ENCODE results near the gene VAV3.

The VAV3 gene

DNA sequence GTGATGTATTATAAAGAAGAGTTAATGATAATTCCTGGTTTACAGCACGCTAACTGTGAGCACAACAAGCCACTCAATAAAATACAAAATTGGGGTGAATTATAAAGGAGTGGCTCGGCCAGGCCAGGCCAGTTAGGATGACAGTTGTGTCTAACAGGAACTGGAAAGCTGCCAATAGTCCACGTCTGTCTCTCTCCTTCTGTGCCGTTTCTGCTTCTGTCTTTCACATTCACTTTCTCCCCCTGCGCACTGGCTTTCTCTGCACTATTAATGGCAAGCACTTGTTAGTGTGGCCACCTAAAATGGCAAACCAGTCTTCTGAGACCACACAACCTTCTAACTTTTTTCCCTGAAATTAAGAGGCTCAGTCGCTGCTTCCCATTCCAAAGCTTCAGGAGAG is 429.9 kb downstream of the VAV3 start:
- DNase-seq (ENCODE audit: low read depth in 2 of 2), result no peak

DNA sequence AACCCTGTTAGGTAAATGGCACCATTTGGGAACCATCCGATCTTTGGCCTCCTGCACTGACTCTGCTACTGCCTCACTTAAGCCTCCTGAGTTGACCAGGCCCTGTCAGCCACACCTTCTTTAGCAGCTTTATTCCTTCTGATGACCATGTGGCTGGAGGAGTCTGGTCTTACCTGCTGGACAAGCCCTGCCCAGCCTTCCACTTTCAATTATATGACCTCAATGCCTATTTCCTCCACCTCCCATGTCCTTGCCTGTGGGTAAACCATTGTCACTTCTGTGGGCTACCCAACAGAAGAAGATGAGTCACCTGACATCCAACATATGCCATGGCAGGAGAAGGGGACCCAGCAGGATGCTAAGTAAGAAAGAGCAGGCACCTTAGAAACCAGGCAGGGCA is 430.3 kb downstream of the VAV3 start:
- DNase-seq (ENCODE audit: low read depth in 2 of 2), result no peak

DNA sequence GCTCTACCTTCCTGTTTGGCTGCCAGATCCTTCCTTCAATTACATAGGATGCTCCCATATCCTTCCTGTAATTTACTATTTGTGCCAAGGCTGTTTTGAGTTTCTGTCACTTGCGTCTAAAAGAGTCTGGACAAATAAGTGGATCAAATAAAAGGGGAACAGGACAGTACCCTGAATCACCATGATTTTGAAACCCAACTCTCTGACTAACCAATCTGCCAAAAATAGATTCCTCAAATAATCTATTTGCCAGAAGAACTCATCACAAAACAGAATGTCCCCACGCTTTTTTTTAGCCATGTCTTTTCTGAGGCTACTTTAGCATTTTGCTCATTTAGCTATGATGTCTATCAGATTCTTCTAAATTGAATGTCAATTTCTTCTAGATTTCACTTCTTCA is 431.5 kb downstream of the VAV3 start:
- no peak for DNase-seq (ENCODE audit: low read depth in 2 of 2)

DNA sequence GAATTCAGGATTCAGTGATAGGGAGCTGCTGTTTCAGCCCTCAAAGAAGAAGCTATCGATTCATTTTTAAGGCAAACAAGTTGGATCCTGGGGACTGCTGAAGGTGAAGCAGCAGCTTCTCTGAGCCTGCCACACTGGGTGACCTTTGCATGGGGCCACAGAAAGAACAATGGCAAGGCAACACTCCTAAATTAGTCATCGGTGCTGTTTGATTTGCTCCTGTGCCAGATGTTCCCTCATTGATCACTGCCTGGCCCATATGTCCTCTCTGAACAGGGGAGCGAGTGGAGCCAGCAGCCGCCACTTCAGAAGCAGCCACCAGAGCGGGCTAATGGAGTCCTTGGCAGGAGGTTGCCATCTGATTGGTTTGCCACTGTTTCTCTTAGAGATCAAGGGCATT is 432.7 kb downstream of the VAV3 start:
- DNase-seq (ENCODE audit: low read depth in 2 of 2), result no peak

DNA sequence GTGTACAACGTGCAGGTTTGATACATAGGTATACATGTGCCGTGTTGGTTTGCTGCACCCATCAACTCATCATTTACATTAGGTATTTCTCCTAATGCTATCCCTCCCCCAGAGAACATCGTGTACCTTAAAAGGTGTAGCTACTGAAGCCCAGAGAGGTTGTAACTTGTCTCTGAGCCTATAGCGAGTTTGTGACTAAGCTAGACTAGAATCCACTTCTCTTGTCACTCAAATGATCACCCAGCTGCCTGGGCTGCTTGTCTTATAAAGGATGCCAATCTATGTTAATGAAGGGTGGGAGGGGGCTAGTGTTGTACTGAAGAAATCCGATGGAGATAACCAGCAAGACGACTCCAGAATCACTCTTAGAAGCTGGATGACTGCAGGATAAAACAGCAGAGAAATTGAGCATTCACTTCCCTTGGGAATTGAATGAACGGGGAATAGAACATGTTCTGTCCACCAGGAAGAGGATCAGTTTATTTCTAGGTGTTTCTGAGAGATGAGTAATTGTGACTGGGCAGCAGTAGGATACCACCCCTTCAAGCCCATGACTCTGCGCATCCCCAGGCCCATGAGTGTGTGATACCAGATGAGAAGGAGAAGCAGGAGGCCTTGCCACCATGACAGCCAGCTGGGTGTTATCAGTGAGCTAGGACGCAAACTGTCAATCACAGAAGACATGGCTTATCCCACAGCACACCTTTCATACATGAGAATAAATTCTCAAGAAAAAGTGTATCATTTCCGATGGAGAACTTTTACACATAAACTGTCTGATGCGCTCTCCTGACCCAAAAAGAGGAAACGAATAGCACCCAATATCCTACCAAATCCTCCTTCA is 433.7 kb downstream of the VAV3 start:
- DNase-seq (ENCODE audit: low read depth in 2 of 2), result no peak

DNA sequence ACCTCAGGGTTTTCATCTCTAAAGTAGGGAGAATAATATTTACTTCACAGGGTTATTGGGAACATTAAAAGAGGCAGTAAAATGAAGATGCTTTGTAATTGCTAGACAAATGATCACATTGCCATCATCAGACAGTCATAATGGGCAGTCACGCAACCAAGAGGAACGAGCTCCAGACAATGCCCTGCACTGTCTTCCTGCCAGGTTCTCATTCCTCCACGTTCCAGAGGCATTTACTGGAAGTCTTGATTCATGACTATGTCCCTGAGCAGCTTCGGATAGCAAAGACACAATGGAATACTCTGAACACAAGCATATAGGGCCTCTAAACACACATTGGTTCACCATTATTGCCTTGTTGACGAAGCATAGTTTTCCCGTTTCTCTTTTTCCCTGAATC is 434.4 kb downstream of the VAV3 start:
- no peak for DNase-seq (ENCODE audit: low read depth in 2 of 2)

DNA sequence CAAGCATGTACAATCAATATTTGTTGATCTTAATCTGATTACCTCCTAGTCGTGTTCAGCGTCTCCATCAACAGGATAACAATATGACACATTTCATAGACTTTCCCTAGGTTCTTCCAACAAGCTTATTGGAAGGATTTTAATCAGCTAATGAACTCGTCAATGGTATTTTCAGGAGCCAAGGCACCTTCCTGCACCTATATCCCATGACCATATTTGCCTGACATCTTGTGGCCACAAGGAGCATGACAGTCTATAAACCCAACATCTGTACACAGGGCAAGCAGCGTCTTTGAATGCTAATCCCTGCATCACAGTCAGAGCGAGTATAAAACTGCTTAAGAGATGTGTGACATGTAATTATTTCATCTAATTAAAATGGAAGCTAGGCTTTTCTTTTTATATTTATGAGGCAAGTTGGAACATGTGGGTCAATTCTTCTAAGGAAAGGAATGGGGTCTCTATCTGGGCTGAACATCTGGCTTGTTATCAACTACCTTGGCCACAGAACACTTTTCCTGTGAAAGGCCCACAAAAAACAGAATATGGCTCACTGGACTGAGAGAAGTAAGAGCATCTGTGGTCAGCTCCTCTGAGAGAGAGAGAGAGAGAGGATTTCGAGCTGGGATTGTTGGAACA is 435.4 kb downstream of the VAV3 start:
- no peak for DNase-seq (ENCODE audit: low read depth in 2 of 2)

DNA sequence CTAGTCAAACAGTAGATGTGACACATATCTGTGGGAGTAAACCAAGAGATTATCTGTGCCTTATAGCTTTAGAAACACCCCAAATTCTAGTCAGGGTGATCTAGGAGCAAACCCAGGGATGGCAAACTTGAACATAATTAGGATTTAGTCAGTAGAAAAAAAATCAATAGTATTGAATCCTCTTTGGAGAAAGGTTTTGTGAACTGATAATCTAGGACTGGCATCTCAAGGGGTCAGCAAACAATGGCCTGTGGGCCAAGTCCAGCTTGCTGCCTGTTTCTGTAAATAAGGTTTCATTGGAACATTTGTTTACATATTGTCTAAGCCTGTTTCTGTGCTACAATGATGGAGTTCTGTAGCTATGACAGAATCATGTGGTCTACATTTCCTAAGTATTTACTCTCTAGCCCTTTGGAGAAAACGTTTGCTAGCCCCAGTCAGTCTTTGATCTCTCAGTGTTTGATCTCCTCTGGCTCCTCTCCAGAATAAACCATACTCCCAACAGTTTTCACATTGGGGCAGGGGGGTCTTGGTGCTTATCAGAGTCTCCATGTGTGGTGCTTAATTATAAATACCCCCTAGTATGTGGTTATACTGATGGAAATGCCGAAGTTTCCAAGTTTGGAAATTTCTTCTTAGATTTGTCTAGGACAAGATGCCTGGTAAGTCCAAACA is 438.3 kb downstream of the VAV3 start:
- no peak for DNase-seq (ENCODE audit: low read depth in 2 of 2)

DNA sequence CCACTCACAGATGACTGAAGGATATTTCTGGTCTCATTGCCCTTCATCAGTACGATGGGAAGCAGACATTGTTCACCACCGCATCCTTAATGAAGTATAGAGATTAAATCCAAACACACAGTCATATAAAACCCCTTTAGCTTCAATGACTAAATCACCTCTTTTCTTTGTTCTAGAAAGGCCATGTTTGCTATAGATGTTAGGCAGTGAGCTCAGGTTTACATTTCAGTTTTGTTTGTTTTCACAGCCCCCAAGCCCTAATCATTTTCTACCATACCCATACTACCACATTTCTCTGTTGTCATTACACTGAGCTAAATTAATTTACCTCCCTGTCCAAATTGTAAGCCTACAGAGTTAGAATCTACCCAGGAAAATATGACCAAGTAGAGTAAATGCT is 439.0 kb downstream of the VAV3 start:
- no peak for DNase-seq (ENCODE audit: low read depth in 2 of 2)

DNA sequence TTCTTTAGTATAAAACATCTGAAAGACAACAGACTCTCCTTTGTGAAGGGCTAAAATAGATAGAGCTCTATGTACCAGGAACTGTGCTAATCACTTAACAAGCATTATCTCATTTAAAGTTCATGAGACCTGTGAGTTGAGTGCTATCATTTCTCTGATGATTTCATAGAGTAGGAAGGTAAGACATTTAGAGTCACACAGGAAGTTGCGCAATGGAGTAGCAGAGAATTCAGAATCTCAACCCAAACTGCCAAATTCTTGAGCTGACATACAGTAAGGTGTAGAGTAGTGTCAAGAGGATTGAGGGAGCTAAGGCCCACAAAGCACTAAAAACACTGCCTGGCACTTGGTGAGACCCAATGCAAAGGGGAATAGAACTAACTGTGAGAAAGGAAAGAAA is 439.8 kb downstream of the VAV3 start:
- no peak for DNase-seq (ENCODE audit: low read depth in 2 of 2)

DNA sequence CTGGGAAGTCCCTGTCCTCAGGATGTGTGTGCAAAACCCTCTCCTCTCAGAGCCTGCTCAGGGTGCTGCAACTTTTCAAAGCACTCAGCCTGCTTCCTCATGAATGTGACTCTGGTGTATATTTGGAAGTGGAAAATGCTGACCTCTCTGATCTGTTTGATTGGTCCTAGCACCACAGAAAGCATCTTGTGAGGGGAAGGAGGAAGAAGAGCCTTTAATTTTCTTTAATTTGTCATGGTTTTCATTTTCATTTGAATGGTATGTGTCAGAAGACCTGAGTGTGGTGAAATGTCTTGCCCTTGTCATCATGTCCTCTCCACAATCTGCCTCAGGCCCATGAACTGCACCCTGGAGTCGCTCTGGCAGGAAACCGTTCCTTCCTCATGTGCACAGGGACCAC is 440.7 kb downstream of the VAV3 start:
- no peak for DNase-seq (ENCODE audit: low read depth in 2 of 2)

DNA sequence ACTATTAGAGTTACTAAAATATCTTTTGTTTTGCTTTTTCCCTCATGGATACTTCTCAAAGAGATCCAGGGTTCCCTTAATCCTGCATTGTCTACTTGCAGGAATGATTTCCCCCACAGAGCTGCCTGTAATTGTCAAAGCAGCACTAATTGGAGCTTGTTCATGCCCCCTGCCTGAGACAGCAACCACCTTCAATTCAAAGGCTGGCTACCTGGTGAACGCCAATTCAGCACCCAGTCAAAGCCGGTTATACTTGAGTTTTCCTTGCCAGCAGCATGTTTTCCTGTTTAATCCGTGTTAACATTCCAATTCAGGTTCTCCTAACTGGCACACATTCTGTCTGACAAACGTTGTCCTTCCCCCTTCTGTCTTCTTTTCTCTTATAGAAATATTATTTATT is 441.2 kb downstream of the VAV3 start:
- DNase-seq (ENCODE audit: low read depth in 2 of 2), result no peak

DNA sequence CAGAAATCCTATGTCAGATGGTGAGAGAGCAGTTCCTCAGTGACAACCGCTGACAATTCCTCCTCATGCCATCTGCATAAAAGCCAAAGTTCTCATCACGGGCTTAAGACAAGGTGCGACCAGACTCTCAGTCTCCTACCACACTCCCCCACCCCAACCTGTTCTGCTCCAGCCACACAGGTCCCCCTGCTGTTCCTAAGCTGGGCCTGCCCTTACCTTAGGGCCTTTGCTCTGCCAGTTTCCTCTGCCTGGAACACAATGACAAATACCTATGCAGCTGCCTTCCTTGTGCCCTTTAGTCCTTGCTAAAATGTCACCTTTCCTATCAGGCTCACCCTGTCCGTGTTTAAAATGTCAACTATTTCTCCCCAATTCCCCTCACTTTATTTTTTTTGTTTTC is 441.9 kb downstream of the VAV3 start:
- DNase-seq (ENCODE audit: low read depth in 2 of 2), result no peak
